ENCODE data around the gene ZNF521.
A peak's percentile ranks its signal among the peaks of the same experiment; 100 is the strongest.

ZNF521 gene

GRCh38 chr18:25075783-25076182 is 276.2 kb downstream of the ZNF521 start:
- DNase-seq (ENCODE audit: low read depth), result peak; percentile 5

GRCh38 chr18:25075331-25075730 is 276.6 kb downstream of the ZNF521 start:
- no peak for DNase-seq (ENCODE audit: low read depth)

GRCh38 chr18:25074925-25075324 is 277.0 kb downstream of the ZNF521 start:
- DNase-seq (ENCODE audit: low read depth), result no peak

GRCh38 chr18:25072205-25072604 is 279.8 kb downstream of the ZNF521 start:
- DNase-seq (ENCODE audit: low read depth), result no peak

- peak; percentile 38 for DNase-seq (ENCODE audit: low read depth)
Measured at GRCh38 chr18:25067275-25068025, 284.5 kb downstream of the ZNF521 start.

GRCh38 chr18:25066516-25066915 is 285.4 kb downstream of the ZNF521 start:
- DNase-seq (ENCODE audit: low read depth), result no peak

GRCh38 chr18:25062720-25063119 is 289.2 kb downstream of the ZNF521 start:
- DNase-seq (ENCODE audit: low read depth), result no peak

- DNase-seq (ENCODE audit: low read depth), result no peak
Measured at GRCh38 chr18:25061395-25061794, 290.6 kb downstream of the ZNF521 start.

- no peak for DNase-seq (ENCODE audit: low read depth)
Measured at GRCh38 chr18:25058521-25058920, 293.4 kb downstream of the ZNF521 start.

GRCh38 chr18:25057491-25058050 is 294.4 kb downstream of the ZNF521 start:
- DNase-seq (ENCODE audit: low read depth), result peak; percentile 93

GRCh38 chr18:25056429-25056828 is 295.5 kb downstream of the ZNF521 start:
- DNase-seq (ENCODE audit: low read depth), result no peak

GRCh38 chr18:25055076-25055475 is 296.9 kb downstream of the ZNF521 start:
- DNase-seq (ENCODE audit: low read depth), result no peak

GRCh38 chr18:25053466-25053865 is 298.5 kb downstream of the ZNF521 start:
- DNase-seq (ENCODE audit: low read depth), result peak; percentile 34

GRCh38 chr18:25052511-25052921 is 299.4 kb downstream of the ZNF521 start:
- peak; percentile 73 for DNase-seq (ENCODE audit: low read depth)

- DNase-seq (ENCODE audit: low read depth), result no peak
Measured at GRCh38 chr18:25050605-25051004, 301.4 kb downstream of the ZNF521 start.

- DNase-seq (ENCODE audit: low read depth), result no peak
Measured at GRCh38 chr18:25047983-25048382, 304.0 kb downstream of the ZNF521 start.

GRCh38 chr18:25047421-25047820 is 304.5 kb downstream of the ZNF521 start:
- DNase-seq (ENCODE audit: low read depth), result no peak

- no peak for DNase-seq (ENCODE audit: low read depth)
Measured at GRCh38 chr18:25044694-25045093, 307.3 kb downstream of the ZNF521 start.

GRCh38 chr18:25043104-25043503 is 308.9 kb downstream of the ZNF521 start:
- no peak for DNase-seq (ENCODE audit: low read depth)

- DNase-seq (ENCODE audit: low read depth), result no peak
Measured at GRCh38 chr18:25042641-25043051, 309.3 kb downstream of the ZNF521 start.

- DNase-seq (ENCODE audit: low read depth), result no peak
Measured at GRCh38 chr18:25039781-25040180, 312.2 kb downstream of the ZNF521 start.

GRCh38 chr18:25038261-25038660 is 313.7 kb downstream of the ZNF521 start:
- DNase-seq (ENCODE audit: low read depth), result no peak

GRCh38 chr18:25033747-25034471 is 318.1 kb downstream of the ZNF521 start:
- no peak for DNase-seq (ENCODE audit: low read depth)

Data from fibroblast of gingiva (primary cell).